Mucosa of rectum (tissue), 2 donors: ENCODE measurements around the gene TNPO3.

Source experiments
- H3K27ac ChIP-seq, 2 donors: one replicate each; pipeline ENCODE4 v1.7.0; 2013; ENCODE audit warnings: inconsistent platforms in 2 of 2, low read depth in 2 of 2, low read length in 2 of 2
- H3K27me3 ChIP-seq, 2 donors: one replicate each; pipeline ENCODE4 v1.7.0; 2013; ENCODE audit warnings: low read length in 2 of 2; ENCODE audit not compliant: control insufficient read depth in 2 of 2, insufficient read depth in 2 of 2
- H3K36me3 ChIP-seq, 2 donors: one replicate each; pipeline ENCODE4 v1.7.0; 2013; ENCODE audit warnings: low read length in 2 of 2; ENCODE audit not compliant: control insufficient read depth in 2 of 2, insufficient read depth in 2 of 2
- H3K4me1 ChIP-seq, 2 donors: one replicate each; pipeline ENCODE4 v1.7.0; 2013; ENCODE audit warnings: low read length in 2 of 2, mild to moderate bottlenecking in 1 of 2; ENCODE audit not compliant: control insufficient read depth in 2 of 2, insufficient read depth in 2 of 2
- H3K4me3 ChIP-seq, 2 donors: one replicate each; pipeline ENCODE4 v1.7.0; 2013; ENCODE audit warnings: low read length in 2 of 2
- H3K9ac ChIP-seq, 2 donors: one replicate each; pipeline ENCODE4 v1.7.0; 2013; ENCODE audit warnings: low read length in 2 of 2, low read depth in 1 of 2, mild to moderate bottlenecking in 1 of 2
- H3K9me3 ChIP-seq, 2 donors: one replicate each; pipeline ENCODE4 v1.7.0; 2013; ENCODE audit warnings: low read length in 2 of 2; ENCODE audit not compliant: control insufficient read depth in 2 of 2
- donor health status: healthy.
- donor health status: Normal muscosa, but diverticular disease.

The TNPO3 gene

DNA sequence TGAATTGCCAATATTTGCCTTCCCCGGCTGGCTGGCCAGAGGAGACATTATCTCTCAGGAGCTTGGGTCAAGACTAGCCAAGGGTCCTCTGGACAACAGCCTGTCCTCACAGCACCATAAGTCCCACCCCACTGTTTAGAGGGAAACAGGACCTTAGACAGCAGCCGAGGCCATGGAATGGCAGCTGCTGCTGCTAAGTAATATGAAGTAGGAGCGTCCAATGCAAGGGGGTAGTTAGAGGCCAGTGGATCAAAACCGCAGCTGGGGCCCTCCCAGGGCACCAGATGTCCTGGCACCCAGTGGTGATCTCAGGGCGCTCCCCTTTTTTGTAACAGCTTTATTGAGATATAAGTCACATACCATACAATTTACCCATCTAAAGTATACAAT is 131.5 kb downstream of the TNPO3 start:
- H3K4me1 ChIP-seq: no peaks in the 10 kb centered on the region
- H3K27me3 ChIP-seq: peaks cover 0 to 4% of the 10 kb centered on the region in 2 donors
- H3K36me3 ChIP-seq: no peaks in the 10 kb centered on the region
- H3K9ac ChIP-seq: no peak overlapping the region
- H3K4me3 ChIP-seq: no peak overlapping the region
- no peak overlapping the region for H3K27ac ChIP-seq
- H3K9me3 ChIP-seq: no peaks in the 10 kb centered on the region

DNA sequence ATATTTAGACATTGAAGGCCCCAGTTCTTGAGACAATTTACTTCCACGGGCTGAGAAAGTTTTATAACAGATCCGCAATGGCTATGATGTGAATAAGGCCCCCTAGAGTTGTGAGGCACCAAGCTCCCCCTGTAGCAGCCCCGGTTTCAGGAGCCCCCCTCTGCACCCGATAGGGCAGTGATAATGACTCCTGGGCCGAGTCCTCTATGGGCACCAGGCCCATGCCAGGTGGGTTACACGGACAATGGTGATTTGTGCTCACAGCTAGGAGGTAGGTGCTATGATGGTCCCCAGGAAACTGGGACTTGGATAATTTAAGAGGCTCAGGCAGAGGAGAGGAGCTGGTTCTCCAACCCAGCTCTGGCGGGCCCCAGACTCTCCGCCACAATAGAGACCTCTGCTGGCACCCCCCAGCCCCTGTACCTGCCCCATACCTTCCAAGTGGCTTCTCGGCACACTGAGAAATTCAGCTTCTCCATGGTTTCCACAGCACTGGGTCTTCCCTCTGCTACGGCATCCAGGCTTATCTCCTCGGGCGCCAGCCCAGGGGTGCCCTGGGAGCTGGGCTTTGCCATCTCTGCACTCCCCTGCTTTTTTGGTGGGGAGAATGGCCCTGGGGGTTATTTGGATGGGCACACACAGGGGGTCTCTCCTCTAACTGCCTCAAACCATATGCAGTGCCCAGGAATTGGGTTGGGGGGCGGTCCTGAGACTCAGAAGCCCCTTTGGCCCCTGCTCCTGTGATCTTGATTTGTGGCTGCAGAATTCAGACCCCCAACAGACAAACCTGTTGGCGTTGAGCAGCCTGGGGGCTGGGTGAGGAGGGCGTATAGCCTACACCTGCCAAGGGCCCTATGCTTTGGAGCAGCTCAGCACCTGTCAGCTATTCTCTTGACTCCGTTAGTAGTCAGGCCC is 132.2 kb downstream of the TNPO3 start:
- H3K36me3 ChIP-seq: no peaks in the 10 kb centered on the region
- no peak overlapping the region for H3K27ac ChIP-seq
- no peaks in the 10 kb centered on the region for H3K9me3 ChIP-seq
- no peak overlapping the region for H3K9ac ChIP-seq
- peaks cover 0 to 4% of the 10 kb centered on the region in 2 donors for H3K27me3 ChIP-seq
- no peak overlapping the region for H3K4me3 ChIP-seq
- H3K4me1 ChIP-seq: no peaks in the 10 kb centered on the region

DNA sequence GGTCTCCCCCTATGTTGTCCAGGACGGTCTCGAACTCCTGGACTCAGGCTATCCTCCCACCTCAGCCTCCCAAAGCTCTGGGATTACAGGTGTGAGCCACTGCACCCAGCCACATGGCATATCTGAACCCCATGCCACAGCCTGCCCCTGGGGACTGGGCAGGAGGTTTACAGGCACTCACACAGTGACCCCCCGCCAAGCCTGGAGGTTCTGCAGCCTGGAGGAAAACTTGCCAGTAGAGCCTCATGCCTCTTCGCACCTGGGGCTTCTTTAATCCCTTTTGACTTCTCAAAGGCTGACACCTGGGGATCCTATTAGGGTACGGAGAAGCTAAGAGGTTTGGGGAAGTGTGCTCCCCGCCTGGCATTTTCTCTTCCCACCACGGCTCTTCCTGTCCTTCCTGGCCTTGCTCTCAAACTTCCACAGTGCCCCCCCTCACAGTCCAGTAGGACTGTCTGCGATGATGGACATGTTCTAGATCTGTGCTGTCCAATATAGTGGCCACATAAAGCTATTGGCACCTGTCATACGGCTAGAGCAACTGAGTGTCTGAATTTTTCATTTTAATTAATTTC is 133.0 kb downstream of the TNPO3 start:
- H3K9ac ChIP-seq: no peak overlapping the region
- H3K36me3 ChIP-seq: no peaks in the 10 kb centered on the region
- H3K27me3 ChIP-seq: peaks cover 0 to 4% of the 10 kb centered on the region in 2 donors
- no peak overlapping the region for H3K27ac ChIP-seq
- no peaks in the 10 kb centered on the region for H3K4me1 ChIP-seq
- H3K4me3 ChIP-seq: no peak overlapping the region
- no peaks in the 10 kb centered on the region for H3K9me3 ChIP-seq

DNA sequence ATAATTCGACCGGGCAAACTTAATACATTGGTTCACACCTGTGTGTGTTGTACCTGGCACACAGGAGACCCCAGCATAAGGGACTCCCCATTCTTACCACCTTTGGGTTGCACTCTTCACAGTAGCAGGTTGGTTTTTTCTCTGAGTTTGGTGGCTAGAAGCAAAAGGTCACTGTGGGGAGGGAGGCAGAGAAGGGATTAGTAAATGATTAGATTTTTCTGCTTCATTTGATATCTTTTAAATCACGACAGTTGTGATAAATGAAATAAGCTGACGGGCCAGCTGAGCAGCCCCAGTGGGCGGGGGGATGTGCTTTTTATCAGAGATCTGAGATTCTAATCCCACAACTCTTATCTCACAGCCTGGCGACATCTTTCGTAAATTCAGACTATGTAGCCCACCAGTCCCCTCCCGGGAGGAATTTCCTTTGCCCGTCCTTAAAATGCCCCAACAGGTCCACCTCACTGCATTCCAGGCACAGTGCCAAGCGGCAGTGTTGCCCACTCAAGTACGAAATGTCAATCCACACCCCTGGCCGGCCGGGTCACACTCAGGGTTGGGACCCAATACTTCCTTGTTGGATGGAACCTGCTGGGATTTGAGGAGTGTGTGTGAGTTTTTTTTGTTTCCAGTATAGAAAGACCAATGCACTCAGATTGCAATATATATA is 133.9 kb downstream of the TNPO3 start:
- no peak overlapping the region for H3K9ac ChIP-seq
- no peaks in the 10 kb centered on the region for H3K9me3 ChIP-seq
- no peaks in the 10 kb centered on the region for H3K4me1 ChIP-seq
- no peaks in the 10 kb centered on the region for H3K36me3 ChIP-seq
- H3K4me3 ChIP-seq: no peak overlapping the region
- peaks cover 0 to 4% of the 10 kb centered on the region in 2 donors for H3K27me3 ChIP-seq
- no peak overlapping the region for H3K27ac ChIP-seq

DNA sequence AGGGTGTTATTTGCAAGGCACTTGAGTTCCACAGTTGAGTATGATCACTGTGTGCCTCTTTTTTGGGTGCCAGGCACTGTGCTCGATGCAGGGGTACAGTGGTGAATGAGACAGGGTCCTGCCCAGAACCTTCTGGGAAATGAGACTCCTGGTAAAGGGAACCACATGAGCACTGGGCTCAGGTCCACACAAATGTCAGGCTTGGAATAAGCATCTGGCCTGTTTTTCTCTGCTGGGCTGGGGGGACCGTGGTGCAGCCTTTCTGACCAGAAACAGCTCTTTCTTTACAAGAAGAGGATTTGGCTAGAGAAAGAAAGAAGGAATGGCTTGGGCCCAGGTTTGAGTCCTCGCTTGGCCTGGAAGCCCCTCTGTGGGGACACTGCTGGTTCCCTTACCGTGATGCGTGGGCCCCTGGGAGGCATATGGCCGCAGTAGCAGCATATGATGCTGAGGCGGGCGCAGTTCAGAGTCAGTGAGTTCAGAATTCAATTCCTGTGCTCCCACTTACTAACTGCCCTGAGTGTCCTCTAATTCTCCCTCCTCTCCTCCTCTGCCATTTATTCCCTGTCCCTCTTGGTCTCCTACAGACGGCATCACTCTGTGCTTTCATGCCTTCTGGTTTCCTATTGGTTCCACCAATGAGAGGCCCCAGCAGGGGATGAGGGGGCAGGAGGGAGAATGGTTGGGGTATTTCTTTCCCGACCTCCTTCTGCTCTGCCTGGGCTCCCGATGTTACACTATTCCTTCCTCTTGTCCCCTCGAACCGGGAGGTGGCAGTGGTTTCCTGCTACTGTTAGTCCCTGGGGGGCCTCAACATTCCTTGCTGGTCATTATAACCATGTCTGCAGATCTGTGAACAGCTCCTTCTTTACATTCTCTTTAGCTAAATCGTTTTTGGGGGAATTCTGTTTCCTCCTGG is 134.8 kb downstream of the TNPO3 start:
- Histone ChIP-seq H3K36me3 (no peaks in the 10 kb centered on the region), H3K9ac (no peak overlapping the region), H3K4me1 (no peaks in the 10 kb centered on the region), H3K27me3 (peaks cover 4% of the 10 kb centered on the region in 2 donors), H3K9me3 (no peaks in the 10 kb centered on the region), H3K27ac (no peak overlapping the region), H3K4me3 (no peak overlapping the region)

DNA sequence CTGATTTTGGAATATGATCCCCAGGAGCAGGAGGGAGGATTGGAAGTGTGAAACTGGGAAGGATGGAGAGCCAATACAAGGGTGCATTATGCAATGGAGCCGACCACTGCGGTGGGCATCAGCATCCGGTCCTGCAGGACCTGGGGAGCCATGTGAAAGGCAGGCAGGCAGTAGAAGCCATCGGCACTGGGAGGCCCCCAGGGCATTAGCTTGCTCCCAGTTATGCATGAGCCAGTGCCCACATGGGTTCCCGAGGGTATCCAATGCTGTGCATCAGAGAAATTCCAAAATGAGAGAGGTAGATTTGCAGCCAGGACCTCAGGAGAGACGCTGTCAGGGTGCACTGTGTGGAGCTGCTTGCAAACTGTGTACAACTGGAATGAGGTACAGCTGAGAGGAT is 135.7 kb downstream of the TNPO3 start:
- peaks cover 0 to 3% of the 10 kb centered on the region in 2 donors for H3K4me1 ChIP-seq
- H3K9ac ChIP-seq: no peak overlapping the region
- H3K9me3 ChIP-seq: no peaks in the 10 kb centered on the region
- no peak overlapping the region for H3K4me3 ChIP-seq
- H3K27me3 ChIP-seq: peaks cover 4 to 10% of the 10 kb centered on the region in 2 donors
- H3K27ac ChIP-seq: no peak overlapping the region
- no peaks in the 10 kb centered on the region for H3K36me3 ChIP-seq

DNA sequence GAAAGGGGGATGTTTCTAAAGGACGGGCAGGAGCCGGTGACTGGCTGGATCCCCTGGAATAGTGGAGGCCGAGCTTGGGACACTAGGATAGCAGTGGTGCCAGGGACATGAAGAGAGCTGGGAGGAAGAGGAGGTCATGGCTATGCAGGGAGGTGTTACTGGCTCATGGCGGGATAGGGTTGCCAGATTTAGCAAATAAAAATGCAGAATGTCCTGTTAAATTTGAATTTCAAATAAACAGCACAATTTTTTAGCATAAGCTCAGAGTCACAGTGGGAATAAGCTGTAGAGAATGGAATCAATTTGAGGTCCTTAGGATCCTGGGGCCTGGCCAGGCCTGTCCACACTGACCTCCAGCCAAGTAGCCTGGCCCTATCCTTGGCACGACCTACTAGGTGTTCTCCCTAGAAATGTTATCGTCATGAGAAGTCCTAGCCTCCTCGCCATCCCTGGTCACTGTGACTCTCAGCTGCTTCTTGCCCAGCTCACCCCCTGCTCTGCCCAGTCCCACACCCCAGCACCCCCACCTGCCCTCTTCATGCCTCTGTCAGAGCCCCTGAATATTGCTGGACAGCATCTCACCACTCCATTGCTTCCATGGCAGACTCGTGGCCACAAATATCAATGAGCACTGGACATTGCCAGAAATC is 136.8 kb downstream of the TNPO3 start:
- no peaks in the 10 kb centered on the region for H3K9me3 ChIP-seq
- peaks cover 8 to 15% of the 10 kb centered on the region in 2 donors for H3K27me3 ChIP-seq
- H3K4me3 ChIP-seq: no peak overlapping the region
- H3K36me3 ChIP-seq: no peaks in the 10 kb centered on the region
- H3K27ac ChIP-seq: no peak overlapping the region
- H3K9ac ChIP-seq: no peak overlapping the region
- peaks cover 0 to 3% of the 10 kb centered on the region in 2 donors for H3K4me1 ChIP-seq

DNA sequence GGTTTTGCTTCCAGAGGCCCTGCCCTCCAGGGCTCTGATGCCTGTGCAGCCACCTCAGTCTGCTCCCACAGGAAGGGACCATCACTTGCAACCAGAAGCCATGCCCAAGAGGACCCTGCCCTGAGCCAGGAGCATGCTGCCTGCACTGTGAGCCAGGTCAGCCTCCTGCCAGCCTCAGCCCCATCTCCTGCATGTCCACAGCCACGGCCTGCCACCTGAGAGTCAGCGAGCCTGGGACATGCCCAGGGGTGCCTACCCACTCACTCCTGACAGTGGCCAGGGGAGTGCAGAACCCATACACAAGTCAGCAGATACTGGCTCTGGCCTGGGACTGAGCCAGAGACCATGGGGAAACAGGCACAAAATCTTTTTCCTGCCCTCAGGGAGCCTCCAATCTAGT is 137.8 kb downstream of the TNPO3 start:
- Histone ChIP-seq H3K9me3 (no peaks in the 10 kb centered on the region), H3K27me3 (peaks cover 8 to 15% of the 10 kb centered on the region in 2 donors), H3K4me3 (no peak overlapping the region), H3K9ac (no peak overlapping the region), H3K27ac (no peak overlapping the region), H3K36me3 (no peaks in the 10 kb centered on the region), H3K4me1 (peaks cover 0 to 6% of the 10 kb centered on the region in 2 donors)

DNA sequence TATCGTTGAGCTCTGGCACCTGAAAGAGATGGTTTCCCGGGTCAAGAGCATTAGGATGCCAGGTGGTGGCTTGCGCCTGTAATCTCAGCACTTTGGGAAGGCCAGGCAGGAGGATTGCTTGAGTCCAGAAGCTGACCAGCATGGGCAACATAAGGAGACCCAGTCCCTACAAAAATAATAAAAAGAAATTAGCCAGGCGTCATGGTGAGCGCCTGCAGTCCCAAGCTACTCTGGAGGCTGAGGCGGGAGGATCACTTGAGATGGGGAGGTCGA is 138.3 kb downstream of the TNPO3 start:
- Histone ChIP-seq H3K9me3 (no peaks in the 10 kb centered on the region), H3K27ac (no peak overlapping the region), H3K27me3 (peaks cover 8 to 15% of the 10 kb centered on the region in 2 donors), H3K36me3 (no peaks in the 10 kb centered on the region), H3K4me3 (no peak overlapping the region), H3K4me1 (peaks cover 2 to 11% of the 10 kb centered on the region in 2 donors), H3K9ac (no peak overlapping the region)
